HepG2 (cell line): ENCODE data around the gene CXCL10. TPM values are rescaled to one million over a fixed set of nuclear protein-coding genes. Genes with fewer than 3 reads are reported as not detected.

Experiments
- ATAC-seq: fragments of 200-7000 bp; cut with Tn5 transposase; 3 replicates; pipeline ENCODE4 v1.9.1; 2020; ENCODE audit warnings: mild to moderate bottlenecking, moderate library complexity
- BruUV-seq: library from RNA; stranded (reverse); fragments of 400-500 nt; replicated peaks from 2 replicates; lab custom pipeline; 2021; lab: Mats Ljungman, UMichigan
- CTCF ChIA-PET: fragments of 300-600 bp; formaldehyde crosslinking; extraction: SDS; loops from one replicate; lab custom pipeline; 2021; ENCODE audit warnings: low total read pairs, inconsistent platforms, low intra/inter-chr PET ratio; lab: Yijun Ruan, JAX
- POLR2A ChIA-PET: fragments of 350-600 bp; sonication (Branson Sonifier 250); formaldehyde crosslinking; loops from one replicate; lab custom pipeline; 2020; ENCODE audit warnings: antibody characterized with exemption, inconsistent platforms; lab: Yijun Ruan, JAX
- DNase-seq: peaks from one replicate; pipeline ENCODE4 v3.0.0-alpha.2; 2015; ENCODE audit warnings: low spot score
- FAIRE-seq: peaks from 3 replicates; lab custom pipeline; 2011; peaks lifted over from hg19 to GRCh38; lab: Jason Lieb, UNC
- H2AFZ ChIP-seq: one replicate; pipeline ENCODE4 v1.6.1; 2011; ENCODE audit warnings: low read length, inconsistent platforms
- H3K27ac ChIP-seq: fragments of 300-600 bp; 3 replicates; pipeline ENCODE4 v1.8.0; 2011; ENCODE audit warnings: mixed run types, mild to moderate bottlenecking, mixed read lengths, low read length, inconsistent platforms; ENCODE audit not compliant: insufficient read depth; ENCODE audit errors: extremely low read length
- H3K27me3 ChIP-seq, 2 experiments: fragments of 200-600 bp in 1 of 2; 2 replicates in 1 of 2; 3 replicates in 1 of 2; pipeline versions ENCODE4 v1.6.0 to v1.8.0; 2011; ENCODE audit warnings: low read length in 2 of 2, mild to moderate bottlenecking in 2 of 2, moderate library complexity in 2 of 2, inconsistent platforms in 1 of 2; ENCODE audit not compliant: insufficient read depth in 2 of 2, control insufficient read depth in 1 of 2
- H3K36me3 ChIP-seq, 2 experiments: fragments of 200-600 bp in 1 of 2; replicated peaks in 1 of 2; 2 replicates in 1 of 2; 3 replicates in 1 of 2; pipeline versions ENCODE4 v1.5.1 to v1.8.0; 2011; ENCODE audit warnings: low read length in 2 of 2, inconsistent platforms in 1 of 2; ENCODE audit not compliant: insufficient read depth in 2 of 2, control insufficient read depth in 1 of 2
- H3K4me1 ChIP-seq: 2 replicates; pipeline ENCODE4 v1.5.1; 2012; ENCODE audit warnings: low read length, inconsistent platforms; ENCODE audit not compliant: insufficient read depth
- H3K4me2 ChIP-seq: 2 replicates; pipeline ENCODE4 v1.6.0; 2011; ENCODE audit warnings: low read depth, low read length, inconsistent platforms
- H3K4me3 ChIP-seq, 3 experiments: fragments of 200-600 bp in 1 of 3; sonication (generic), shearing (Covaris generic) in 1 of 3; replicated peaks in 1 of 3; 2 replicates each; pipeline ENCODE4 v1.5.1; 2011 to 2016; ENCODE audit warnings: low read length in 3 of 3, inconsistent platforms in 2 of 3, low read depth in 2 of 3, mild to moderate bottlenecking in 2 of 3, control low read depth in 1 of 3, mixed read lengths in 1 of 3; ENCODE audit not compliant: insufficient read depth in 1 of 3
- H3K79me2 ChIP-seq: one replicate; pipeline ENCODE4 v1.6.1; 2011; ENCODE audit warnings: low read length, inconsistent platforms; ENCODE audit not compliant: insufficient read depth
- H3K9ac ChIP-seq: 2 replicates; pipeline ENCODE4 v1.6.0; 2011; ENCODE audit warnings: mild to moderate bottlenecking, low read depth, low read length, inconsistent platforms; ENCODE audit not compliant: insufficient read depth
- H3K9me3 ChIP-seq: 2 replicates; pipeline ENCODE4 v1.5.1; 2012; ENCODE audit warnings: mild to moderate bottlenecking, low read length
- H4K20me1 ChIP-seq: 2 replicates; pipeline ENCODE4 v1.6.0; 2011; ENCODE audit warnings: inconsistent platforms, mild to moderate bottlenecking, low read length, moderate library complexity; ENCODE audit not compliant: insufficient read depth
- ARHGAP35 ChIP-seq: sonication (generic); formaldehyde crosslinking; IDR thresholded peaks from 2 replicates; pipeline ENCODE4 v1.9.0; 2022; ENCODE audit warnings: mild to moderate bottlenecking, inconsistent platforms, moderate library complexity, missing genetic modification reagents, borderline replicate concordance
- BATF2 ChIP-seq: sonication (generic); formaldehyde crosslinking; IDR thresholded peaks from 2 replicates; pipeline ENCODE4 v1.8.0; 2022; ENCODE audit warnings: mild to moderate bottlenecking, missing genetic modification reagents, moderate library complexity
- CBFB ChIP-seq: sonication (generic); formaldehyde crosslinking; IDR thresholded peaks from 2 replicates; pipeline ENCODE4 v1.4.0; 2020; ENCODE audit warnings: missing genetic modification reagents
- FOXO1 ChIP-seq: sonication (generic); formaldehyde crosslinking; IDR thresholded peaks from 2 replicates; pipeline ENCODE4 v1.4.0; 2020; ENCODE audit warnings: missing genetic modification reagents
- HES4 ChIP-seq: sonication (generic); formaldehyde crosslinking; IDR thresholded peaks from 2 replicates; pipeline ENCODE4 v1.9.0; 2021; ENCODE audit warnings: mild to moderate bottlenecking, missing genetic modification reagents, borderline replicate concordance
- JARID2 ChIP-seq: sonication (generic); formaldehyde crosslinking; IDR thresholded peaks from 2 replicates; pipeline ENCODE4 v1.8.1; 2023; ENCODE audit warnings: missing genetic modification reagents, inconsistent platforms; ENCODE audit not compliant: insufficient replicate concordance
- KAT8 ChIP-seq: IDR thresholded peaks from 2 replicates; pipeline ENCODE4 v1.6.1; 2016; ENCODE audit warnings: missing genetic modification reagents, missing compliant biosample characterization
- NFE2L1 ChIP-seq: sonication (generic); formaldehyde crosslinking; IDR thresholded peaks from 2 replicates; pipeline ENCODE4 v1.4.0; 2020; ENCODE audit warnings: missing genetic modification reagents, mild to moderate bottlenecking, borderline replicate concordance
- PHF5A ChIP-seq: IDR thresholded peaks from one replicate; pipeline ENCODE4 v1.6.1; 2018; ENCODE audit warnings: low read depth, missing genetic modification reagents; ENCODE audit not compliant: unreplicated experiment
- SRY ChIP-seq: sonication (generic); formaldehyde crosslinking; IDR thresholded peaks from 2 replicates; pipeline ENCODE4 v1.8.0; 2022; ENCODE audit warnings: mild to moderate bottlenecking, missing genetic modification reagents
- YEATS4 ChIP-seq: sonication (generic); formaldehyde crosslinking; IDR thresholded peaks from 2 replicates; pipeline ENCODE4 v1.4.0; 2020; ENCODE audit warnings: missing genetic modification reagents, borderline replicate concordance
- ZNF143 ChIP-seq: sonication (generic); formaldehyde crosslinking; IDR thresholded peaks from 2 replicates; pipeline ENCODE4 v1.4.0; 2020; ENCODE audit warnings: missing genetic modification reagents
- ZNF33A ChIP-seq: sonication (generic); formaldehyde crosslinking; IDR thresholded peaks from 2 replicates; pipeline ENCODE4 v1.5.1; 2020; ENCODE audit warnings: missing genetic modification reagents, mild to moderate bottlenecking, moderate library complexity, borderline replicate concordance
- ZNF549 ChIP-seq: sonication (generic); formaldehyde crosslinking; IDR thresholded peaks from 2 replicates; pipeline ENCODE4 v1.5.0; 2020; ENCODE audit warnings: missing genetic modification reagents
- ZNF672 ChIP-seq: sonication (generic); formaldehyde crosslinking; IDR thresholded peaks from 2 replicates; pipeline ENCODE4 v1.8.1; 2022; ENCODE audit warnings: missing genetic modification reagents
- ZNF710 ChIP-seq: sonication (generic); formaldehyde crosslinking; IDR thresholded peaks from 2 replicates; pipeline ENCODE4 v1.5.0; 2020; ENCODE audit warnings: mild to moderate bottlenecking, missing genetic modification reagents, borderline replicate concordance
- ZNF780A ChIP-seq: sonication (generic); formaldehyde crosslinking; IDR thresholded peaks from 2 replicates; pipeline ENCODE4 v1.8.0; 2022; ENCODE audit warnings: mild to moderate bottlenecking, missing genetic modification reagents, moderate library complexity
- WGBS: methylation state at CpG from one replicate; pipeline ENCODE4 v1.1.6; 2017; ENCODE audit warnings: low lambda C conversion rate; 5-methylcytosine and 5-hydroxymethylcytosine counted together
- in situ Hi-C: cut with HindIII; loops from 2 replicates; pipeline ENCODE4 v1.10.0; 2017; ENCODE audit warnings: low pct_unique_long_range_greater_than_20kb; ENCODE audit not compliant: extremely low pct_ligation_motif_present
- intact Hi-C: fragments of 100-400 bp; cut with micrococcal nuclease; formaldehyde crosslinking; loops from one replicate; pipeline ENCODE4 v1.10.0; 2022; ENCODE audit not compliant: unreplicated experiment
- polyA plus RNA-seq, 8 experiments: library from polyadenylated mRNA; depleted of rRNA in 3 of 8; stranded (reverse) in 7 of 8; unstranded in 1 of 8; fragments of >200 nt; fragmentation: Illumina TruSeq in 4 of 8; extraction: Trizol in 4 of 8; gene quantifications; 2 replicates each; pipeline versions ENCODE4 v1.2.1 to v1.2.3, GENCODE V29; 2011 to 2016; ENCODE audit warnings: low read depth in 4 of 8, missing spikeins in 1 of 8, mixed read lengths in 1 of 8; ENCODE audit not compliant: insufficient read depth in 1 of 8
- total RNA-seq, 5 experiments: library from RNA; depleted of rRNA; stranded (reverse); fragments of >200 nt; fragmentation: Illumina TruSeq; extraction: Trizol; gene quantifications; 2 replicates each; pipeline ENCODE4 v1.2.3, GENCODE V29; 2016; ENCODE audit warnings: low read depth in 1 of 5

The CXCL10 gene
- total and polyA plus RNA-seq, 2 of the 13 experiments (the other 11 are each of a cell fraction or from before 2014, with no cell fraction given): not detected

GRCh38 chr4:76024065-76024464, 768 bp upstream of the CXCL10 start (continued):
- no peak for TF ChIP-seq ZNF672

GRCh38 chr4:76022677-76023076, 620 bp downstream of the CXCL10 start:
- H3K4me2 ChIP-seq: no peak overlapping the region
- TF ChIP-seq ZNF549 (CRISPR knock-in tag) (no peak), YEATS4 (no peak), PHF5A (no peak), ZNF672 (no peak), JARID2 (CRISPR knock-in tag) (no peak), SRY (CRISPR knock-in tag) (no peak), ZNF143 (CRISPR knock-in tag) (no peak), ARHGAP35 (no peak), NFE2L1 (no peak), ZNF780A (CRISPR knock-in tag) (no peak), BATF2 (CRISPR knock-in tag) (no peak), ZNF710 (CRISPR knock-in tag) (no peak), FOXO1 (CRISPR knock-in tag) (no peak), ZNF33A (no peak), KAT8 (no peak), CBFB (CRISPR knock-in tag) (no peak), HES4 (CRISPR knock-in tag) (no peak)
- H3K27me3 ChIP-seq: no peaks in the 10 kb centered on the region
- ChIA-PET CTCF (no interaction called here), POLR2A (no interaction called here)
- DNase-seq: no peak
- H3K9me3 ChIP-seq: no peaks in the 10 kb centered on the region
- FAIRE-seq: no peak
- H4K20me1 ChIP-seq: no peaks in the 10 kb centered on the region
- WGBS: 34% methylated on average over 2 of the region's 2 CpGs
- H3K27ac ChIP-seq: no peak overlapping the region
- no peak overlapping the region for H2AFZ ChIP-seq
- H3K9ac ChIP-seq: no peak overlapping the region
- no peaks in the 10 kb centered on the region for H3K4me1 ChIP-seq
- ATAC-seq: no peak
- intact Hi-C loops: no loop called here
- BruUV-seq: no TSS peak
- no peaks in the 10 kb centered on the region for H3K79me2 ChIP-seq
- in situ Hi-C loops: no loop called here
- no peak overlapping the region for H3K4me3 ChIP-seq
- no peaks in the 10 kb centered on the region for H3K36me3 ChIP-seq
